Measurements from ENCODE around the gene KRTAP10-7. TPM values are rescaled to one million over a fixed set of nuclear protein-coding genes. Genes with fewer than 3 reads are reported as not detected.

Gene KRTAP10-7
- total and polyA plus RNA-seq, 8 donors: not detected

GRCh38 chr21:44601596-44602462, 1.4 kb downstream of the KRTAP10-7 start:
- TF ChIP-seq EP300 (IDR thresholded peaks at IDR 0.05) (no peak), CTCF (IDR thresholded peaks at IDR 0.05) (no peak), POLR2AphosphoS5 (IDR thresholded peaks at IDR 0.05) (no peak), POLR2A (IDR thresholded peaks at IDR 0.05) (no peak)
- Histone ChIP-seq H3K27me3 (peaks cover 0 to 56% (median 13%) of the 10 kb centered on the region in 3 donors), H3K9me3 (peaks cover 0 to 32% (median 3%) of the 10 kb centered on the region in 4 donors), H3K4me3 (no peak overlapping the region), H3K27ac (no peak overlapping the region), H3K36me3 (no peaks in the 10 kb centered on the region), H3K4me1 (no peaks in the 10 kb centered on the region)
- intact Hi-C loops (cut with DNase I; ENCODE audit: low total_unique reads): no loop called here
- WGBS, 5 donors: 71 to 78% (median 75%) methylated on average over 20 to 23 of the region's 23 CpGs
- DNase-seq: no peak

- Histone ChIP-seq H3K36me3 (no peaks in the 10 kb centered on the region), H3K27me3 (peaks cover 0 to 56% (median 13%) of the 10 kb centered on the region in 3 donors), H3K4me3 (no peak overlapping the region), H3K27ac (no peak overlapping the region), H3K4me1 (no peaks in the 10 kb centered on the region), H3K9me3 (peaks cover 0 to 34% (median 3%) of the 10 kb centered on the region in 4 donors)
- 67 to 81% (median 75%) methylated on average over 1 to 20 of the region's 21 CpGs for whole genome bisulfite sequencing, 5 donors
- TF ChIP-seq CTCF (IDR thresholded peaks at IDR 0.05) (no peak), POLR2AphosphoS5 (IDR thresholded peaks at IDR 0.05) (no peak), EP300 (IDR thresholded peaks at IDR 0.05) (no peak), POLR2A (IDR thresholded peaks at IDR 0.05) (no peak)
- no peak for DNase-seq
- intact Hi-C loops (cut with DNase I; ENCODE audit: low total_unique reads): no loop called here
Observed at GRCh38 chr21:44602463-44602850, 2.1 kb downstream of the KRTAP10-7 start.

GRCh38 chr21:44603109-44603875, 2.9 kb downstream of the KRTAP10-7 start:
- intact Hi-C loops (cut with DNase I; ENCODE audit: low total_unique reads): no loop called here
- DNase-seq: no peak
- H3K4me1 ChIP-seq: no peaks in the 10 kb centered on the region
- no peak overlapping the region for H3K4me3 ChIP-seq
- peaks cover 0 to 28% (median 3%) of the 10 kb centered on the region in 4 donors for H3K9me3 ChIP-seq
- WGBS, 5 donors: 45 to 60% (median 50%) methylated on average over 10 to 17 of the region's 17 CpGs
- peaks cover 0 to 54% (median 13%) of the 10 kb centered on the region in 3 donors for H3K27me3 ChIP-seq
- no peak overlapping the region for H3K27ac ChIP-seq
- no peak for TF ChIP-seq EP300 (IDR thresholded peaks at IDR 0.05)
- TF ChIP-seq CTCF (IDR thresholded peaks at IDR 0.05): no peak
- no peak for TF ChIP-seq POLR2A (IDR thresholded peaks at IDR 0.05)
- TF ChIP-seq POLR2AphosphoS5 (IDR thresholded peaks at IDR 0.05): no peak
- H3K36me3 ChIP-seq: no peaks in the 10 kb centered on the region

- WGBS, 5 donors: 81 to 90% (median 85%) methylated on average over 8 of the region's 8 CpGs
- TF ChIP-seq POLR2AphosphoS5 (IDR thresholded peaks at IDR 0.05) (no peak), POLR2A (IDR thresholded peaks at IDR 0.05) (no peak), CTCF (IDR thresholded peaks at IDR 0.05) (no peak), EP300 (IDR thresholded peaks at IDR 0.05) (no peak)
Observed at GRCh38 chr21:44603911-44604310, 3.5 kb downstream of the KRTAP10-7 start.

More at GRCh38 chr21:44603911-44604310, 3.5 kb downstream of the KRTAP10-7 start:
- intact Hi-C loops (cut with DNase I; ENCODE audit: low total_unique reads): no loop called here
- H3K4me3 ChIP-seq: no peak overlapping the region
- DNase-seq: no peak
- H3K36me3 ChIP-seq: no peaks in the 10 kb centered on the region
- peaks cover 0 to 53% (median 13%) of the 10 kb centered on the region in 3 donors for H3K27me3 ChIP-seq
- H3K27ac ChIP-seq: no peak overlapping the region
- H3K9me3 ChIP-seq: peaks cover 0 to 22% (median 3%) of the 10 kb centered on the region in 4 donors
- H3K4me1 ChIP-seq: no peaks in the 10 kb centered on the region
